ENCODE data around the gene NCKIPSD.
A peak's percentile ranks its signal among the peaks of the same experiment; 100 is the strongest.

NCKIPSD gene

DNA sequence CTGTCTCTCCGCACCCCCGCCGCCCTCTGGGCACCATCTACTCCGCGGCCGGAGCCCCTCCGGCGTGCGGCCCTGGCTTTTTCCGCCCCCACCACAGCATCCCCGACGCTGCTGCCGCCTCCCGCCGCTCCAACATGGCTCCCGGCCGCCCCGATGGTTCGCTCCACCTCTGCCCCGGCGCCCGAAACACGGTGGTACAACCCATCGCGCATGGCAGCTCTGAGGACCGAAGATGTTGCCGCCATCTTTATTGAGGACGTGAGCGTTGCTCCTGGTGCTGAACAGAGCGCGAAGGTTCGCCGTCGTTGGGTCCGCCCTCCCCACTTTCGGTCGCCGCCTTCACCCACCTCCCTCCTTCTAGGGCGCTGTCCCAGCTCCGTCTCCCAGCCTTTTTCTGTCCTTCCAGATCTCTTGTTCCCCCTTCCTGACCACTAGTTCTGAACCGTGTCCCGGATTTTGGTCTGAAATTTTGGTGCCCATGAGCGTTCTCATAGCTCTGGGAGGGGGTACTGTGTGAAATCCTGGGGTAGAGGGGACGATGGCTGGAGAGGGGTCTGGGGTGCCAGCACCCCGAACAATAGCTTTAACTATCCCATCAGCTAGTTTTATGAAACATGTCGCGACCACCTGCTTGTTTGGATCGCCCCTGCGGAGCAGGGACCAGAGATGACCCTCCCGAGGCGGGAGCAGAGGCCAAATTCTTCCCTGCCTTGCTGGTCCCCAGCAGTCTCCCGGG is 22.8 kb downstream of the NCKIPSD start, which contains the start of gene CELSR3:
Gene CELSR3, minus strand, starts transcription at position 134 of the 736 bp plus-strand sequence. CDS start 252 bp downstream, outside the sequence.
- H3K4me3 ChIP-seq (replicated peaks; ENCODE audit: low read depth, low read length): peak within 1 kb of the TSS; percentile 67
- TF ChIP-seq, protein P1, sequence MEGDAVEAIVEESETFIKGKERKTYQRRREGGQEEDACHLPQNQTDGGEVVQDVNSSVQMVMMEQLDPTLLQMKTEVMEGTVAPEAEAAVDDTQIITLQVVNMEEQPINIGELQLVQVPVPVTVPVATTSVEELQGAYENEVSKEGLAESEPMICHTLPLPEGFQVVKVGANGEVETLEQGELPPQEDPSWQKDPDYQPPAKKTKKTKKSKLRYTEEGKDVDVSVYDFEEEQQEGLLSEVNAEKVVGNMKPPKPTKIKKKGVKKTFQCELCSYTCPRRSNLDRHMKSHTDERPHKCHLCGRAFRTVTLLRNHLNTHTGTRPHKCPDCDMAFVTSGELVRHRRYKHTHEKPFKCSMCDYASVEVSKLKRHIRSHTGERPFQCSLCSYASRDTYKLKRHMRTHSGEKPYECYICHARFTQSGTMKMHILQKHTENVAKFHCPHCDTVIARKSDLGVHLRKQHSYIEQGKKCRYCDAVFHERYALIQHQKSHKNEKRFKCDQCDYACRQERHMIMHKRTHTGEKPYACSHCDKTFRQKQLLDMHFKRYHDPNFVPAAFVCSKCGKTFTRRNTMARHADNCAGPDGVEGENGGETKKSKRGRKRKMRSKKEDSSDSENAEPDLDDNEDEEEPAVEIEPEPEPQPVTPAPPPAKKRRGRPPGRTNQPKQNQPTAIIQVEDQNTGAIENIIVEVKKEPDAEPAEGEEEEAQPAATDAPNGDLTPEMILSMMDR (IDR thresholded peaks at IDR 0.05; ENCODE audit: low read length, missing control alignments): no peak
- DNase-seq (ENCODE audit: low read depth): peak; percentile 92

- peak overlapping the region; percentile 12 for H3K4me3 ChIP-seq (replicated peaks; ENCODE audit: low read depth, low read length)
- no peak for DNase-seq (ENCODE audit: low read depth)
- TF ChIP-seq, protein P1 (IDR thresholded peaks at IDR 0.05; ENCODE audit: low read length, missing control alignments): no peak
Measured at GRCh38 chr3:48662145-48662752, 23.5 kb downstream of the NCKIPSD start.

DNA sequence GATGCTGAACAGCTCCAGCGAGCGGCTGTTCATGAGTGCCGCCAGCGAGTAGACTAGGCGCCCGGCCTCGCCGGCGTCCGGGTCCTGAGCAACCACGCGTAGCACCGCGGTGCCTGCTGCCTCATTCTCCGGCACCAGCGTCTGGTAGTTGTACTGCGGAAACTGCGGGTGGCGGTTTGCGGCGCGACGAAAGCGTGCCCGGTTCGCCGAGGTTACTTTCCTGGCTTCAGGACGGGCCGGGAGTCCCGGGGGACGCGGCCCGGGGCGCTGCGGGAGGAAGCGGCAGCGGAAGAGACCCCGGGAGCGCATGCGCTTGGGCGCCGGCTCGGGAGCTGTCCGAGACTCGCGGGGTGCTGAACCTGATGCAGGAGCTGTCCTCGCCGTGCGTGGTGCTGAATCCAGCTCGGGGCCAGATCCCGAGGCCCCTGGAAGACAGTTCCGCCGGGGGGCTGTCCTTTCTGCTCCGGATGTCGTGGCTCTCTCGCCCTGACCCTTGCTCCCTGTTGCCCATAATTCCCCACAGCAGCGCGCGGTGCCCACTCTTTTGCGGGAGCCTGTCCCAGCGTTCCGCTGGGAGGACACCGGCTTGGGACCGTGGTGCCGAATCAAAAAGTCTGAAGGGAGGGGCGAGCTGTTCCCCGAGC is 24.1 kb downstream of the NCKIPSD start:
- DNase-seq (ENCODE audit: low read depth): peak; percentile 53
- peak overlapping the region; percentile 52 for H3K4me3 ChIP-seq (replicated peaks; ENCODE audit: low read depth, low read length)
- TF ChIP-seq, protein P1 (IDR thresholded peaks at IDR 0.05; ENCODE audit: low read length, missing control alignments): no peak

DNA sequence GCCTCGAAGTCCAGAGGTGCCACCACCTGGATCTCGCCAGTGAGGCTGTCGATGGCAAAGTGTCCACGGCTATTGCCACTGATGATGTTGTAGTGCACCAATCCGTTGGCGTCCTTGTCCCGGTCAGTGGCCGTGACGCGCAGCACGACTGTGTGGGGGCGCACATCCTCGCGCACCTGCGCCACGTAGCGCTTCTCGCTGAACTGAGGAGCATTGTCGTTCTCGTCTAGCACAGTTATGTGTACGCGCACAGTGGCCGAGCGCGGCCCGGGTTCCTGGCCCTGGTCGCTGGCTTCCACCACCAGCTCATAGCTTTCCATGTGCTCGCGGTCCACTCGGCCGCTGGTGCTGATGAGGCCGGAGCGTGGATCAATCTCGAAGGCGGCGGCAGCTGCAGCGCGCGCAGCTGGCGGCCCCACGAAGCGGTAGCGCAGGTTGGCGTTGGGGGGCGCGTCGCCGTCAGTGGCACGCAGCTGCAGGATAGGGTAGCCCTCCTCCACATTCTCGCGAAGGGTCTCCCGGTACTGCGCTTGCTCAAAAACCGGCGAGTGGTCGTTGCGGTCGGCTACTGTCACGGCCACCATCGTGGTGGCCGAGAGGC is 24.8 kb downstream of the NCKIPSD start:
- no peak for DNase-seq (ENCODE audit: low read depth)
- no peak overlapping the region for H3K4me3 ChIP-seq (replicated peaks; ENCODE audit: low read depth, low read length)
- TF ChIP-seq, protein P1 (IDR thresholded peaks at IDR 0.05; ENCODE audit: low read length, missing control alignments): no peak

DNA sequence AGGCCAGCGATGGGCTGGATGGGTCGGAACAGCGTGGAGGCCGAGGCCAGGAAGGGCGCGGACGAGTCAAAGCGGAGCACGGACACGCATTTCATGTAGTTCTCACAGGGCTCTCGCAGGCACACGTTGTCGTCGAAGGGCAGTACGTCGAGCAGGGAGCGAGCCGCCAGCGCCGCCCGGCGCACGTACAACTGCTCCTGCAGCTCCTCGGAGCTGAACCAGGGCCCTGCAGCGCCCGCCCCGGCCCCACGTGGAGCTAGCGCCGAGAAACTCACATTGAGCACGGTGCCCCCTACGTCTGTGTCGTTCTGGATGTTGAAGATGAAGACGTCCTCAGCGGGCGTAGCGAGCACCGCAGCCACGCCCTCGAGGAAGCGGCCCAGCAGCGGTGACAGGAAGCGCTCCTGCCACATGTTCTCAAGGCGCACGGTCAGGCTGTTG is 28.9 kb downstream of the NCKIPSD start:
- peak overlapping the region; percentile 46 for H3K4me3 ChIP-seq (replicated peaks; ENCODE audit: low read depth, low read length)
- no peak for DNase-seq (ENCODE audit: low read depth)
- TF ChIP-seq, protein P1 (IDR thresholded peaks at IDR 0.05; ENCODE audit: low read length, missing control alignments): no peak

DNA sequence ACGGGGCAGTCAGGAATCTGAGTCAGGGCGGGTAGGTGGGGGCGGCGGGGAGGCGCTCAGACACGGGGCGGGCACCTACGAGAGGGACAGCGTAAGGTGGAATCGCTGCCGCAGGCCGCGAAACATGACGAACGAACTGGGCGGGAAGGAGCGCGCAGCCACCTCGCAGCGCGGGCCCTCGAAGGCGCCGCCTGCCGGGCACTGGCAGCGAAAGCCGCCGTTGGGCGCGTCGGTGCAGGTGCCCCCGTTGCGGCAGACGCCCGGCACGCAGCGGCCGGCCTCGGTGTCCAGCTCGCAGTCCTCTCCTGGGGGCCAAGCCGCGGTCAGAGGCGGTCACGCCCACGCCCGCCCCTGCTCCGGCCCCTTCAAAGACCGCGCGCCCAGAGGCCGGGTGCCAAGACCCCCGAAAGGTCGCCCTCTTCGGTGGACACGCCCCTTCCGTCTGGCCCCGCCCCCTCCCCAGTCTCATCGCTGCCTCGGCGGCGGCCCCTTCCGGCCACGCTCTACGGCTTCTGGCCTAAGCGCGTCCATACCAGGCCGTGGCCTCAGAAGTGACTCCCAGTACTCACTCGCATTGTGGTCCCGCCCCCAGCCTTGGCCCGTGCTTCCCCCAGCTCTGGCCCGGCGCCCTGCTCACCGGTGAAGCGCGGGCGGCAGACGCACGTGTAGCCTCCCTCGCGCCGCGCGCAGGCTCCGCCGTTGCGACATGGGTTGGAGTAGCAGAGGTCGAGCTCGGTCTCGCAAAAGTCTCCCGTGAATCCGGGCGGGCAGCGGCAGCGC is 29.5 kb downstream of the NCKIPSD start:
- H3K4me3 ChIP-seq (replicated peaks; ENCODE audit: low read depth, low read length): peak overlapping the region; percentile 46
- TF ChIP-seq, protein P1 (IDR thresholded peaks at IDR 0.05; ENCODE audit: low read length, missing control alignments): peak; percentile 12
- peak; percentile 70 for DNase-seq (ENCODE audit: low read depth)

All from fibroblast of pulmonary artery (primary cell).